Activated CD8-positive, alpha-beta memory T cell treated with anti-CD3 and anti-CD28 coated beads, Interleukin-2, amount 50 U/mL, for 1 hour (primary cell): ENCODE data around the gene SIM1.
"Not testable (repeated sequence)": the region's sequence is repeated elsewhere in the genome, so short reads cannot be mapped to it uniquely, and the experiment has no call there.

Experiments used
- DNase-seq: peaks from one replicate; pipeline ENCODE4 v3.0.0-alpha.2; 2020; ENCODE audit errors: extremely low read depth

SIM1 gene

DNA sequence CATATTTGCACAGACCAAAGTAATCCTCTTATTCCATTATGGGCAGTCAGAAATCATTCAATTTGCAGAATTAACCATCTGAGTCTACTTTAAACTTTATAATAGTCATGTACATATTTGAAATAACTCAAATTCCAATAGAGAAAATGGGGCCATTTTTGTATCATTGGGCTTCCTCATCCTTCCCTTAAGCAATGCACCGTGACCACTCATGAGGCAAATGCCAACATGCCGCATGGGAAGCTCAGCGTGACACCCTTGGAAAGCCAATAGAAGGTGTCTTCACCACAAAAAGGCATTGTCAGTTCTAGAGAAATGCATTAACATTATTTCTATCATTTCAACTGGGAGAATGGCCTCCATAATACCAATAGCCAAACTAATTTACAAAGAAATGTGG is 38.5 kb downstream of the SIM1 start:
- DNase-seq = no peak

DNA sequence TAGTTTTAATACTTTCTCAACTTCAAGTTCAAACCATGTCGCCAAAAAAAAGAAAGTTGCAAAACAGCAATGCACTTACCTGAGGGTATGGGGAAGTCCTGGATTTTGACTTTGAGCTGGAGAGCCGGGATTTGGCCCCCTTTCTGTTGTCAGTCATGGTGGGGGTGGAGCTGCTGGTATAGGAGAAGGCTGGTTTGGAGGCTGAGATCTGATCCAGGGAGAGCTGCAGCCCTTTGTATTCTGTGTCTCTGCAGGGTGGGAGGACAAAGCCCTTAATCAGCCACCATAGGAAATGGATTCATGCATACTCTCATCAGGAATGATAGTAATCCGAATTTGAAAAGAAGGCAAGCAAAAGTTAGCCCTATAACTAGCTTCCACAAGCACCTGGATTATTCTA is 44.0 kb downstream of the SIM1 start:
- DNase-seq = no peak

DNA sequence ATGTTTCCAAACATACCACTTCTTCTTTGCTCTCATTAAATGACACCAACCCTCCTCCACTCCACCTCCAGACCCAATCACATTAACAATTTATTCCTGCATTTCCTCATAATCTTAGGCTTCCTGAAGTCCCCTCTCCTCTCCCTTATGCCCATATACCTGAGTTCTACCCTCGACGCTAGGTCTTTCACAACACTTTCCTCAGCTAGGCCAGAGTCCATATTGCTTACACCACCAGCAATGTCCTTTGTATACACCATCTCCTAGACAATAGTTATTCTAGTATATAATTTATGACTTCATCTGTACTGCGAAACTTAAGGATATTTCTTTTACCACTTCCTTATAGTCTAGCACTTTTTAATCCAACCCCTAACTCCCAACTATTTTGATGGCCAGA is 47.7 kb downstream of the SIM1 start:
- DNase-seq = no peak

DNA sequence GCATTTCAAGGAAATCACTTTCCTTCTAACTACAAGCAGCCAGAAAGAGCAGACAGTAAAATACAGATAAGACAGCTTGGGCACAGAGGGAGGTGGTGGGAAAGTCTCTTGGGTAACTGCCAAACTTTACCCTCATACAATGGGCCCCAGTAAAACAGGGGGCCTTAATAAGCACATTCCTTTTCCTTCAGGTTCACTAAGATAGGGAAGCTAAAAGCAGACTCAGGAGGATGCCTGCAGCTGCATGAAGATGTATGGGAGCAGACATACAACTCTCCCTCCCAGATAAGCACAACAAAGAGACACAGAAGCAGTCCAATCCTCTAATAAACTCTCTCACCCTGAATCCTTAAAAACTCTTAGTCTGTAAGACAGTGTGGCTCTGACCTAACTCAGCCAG is 49.0 kb downstream of the SIM1 start:
- DNase-seq = no peak

DNA sequence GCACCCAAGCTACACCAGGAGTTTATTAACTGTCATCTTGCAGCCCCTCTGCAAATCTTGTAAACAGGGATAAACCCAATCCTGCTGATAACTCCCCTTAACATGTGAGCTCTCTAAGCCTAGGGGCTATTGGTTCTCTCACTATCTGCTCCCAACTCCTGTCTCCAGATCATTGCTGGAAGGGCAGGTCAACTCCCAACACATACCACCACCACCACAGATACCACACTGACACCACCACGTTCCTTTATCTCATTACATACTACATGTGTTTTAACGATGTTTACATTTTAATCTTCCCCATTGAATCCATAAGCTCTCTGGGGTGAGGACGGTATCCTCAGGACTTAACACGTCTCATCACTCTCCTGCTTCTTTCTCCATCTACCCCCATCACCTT is 51.8 kb downstream of the SIM1 start:
- no peak for DNase-seq

DNA sequence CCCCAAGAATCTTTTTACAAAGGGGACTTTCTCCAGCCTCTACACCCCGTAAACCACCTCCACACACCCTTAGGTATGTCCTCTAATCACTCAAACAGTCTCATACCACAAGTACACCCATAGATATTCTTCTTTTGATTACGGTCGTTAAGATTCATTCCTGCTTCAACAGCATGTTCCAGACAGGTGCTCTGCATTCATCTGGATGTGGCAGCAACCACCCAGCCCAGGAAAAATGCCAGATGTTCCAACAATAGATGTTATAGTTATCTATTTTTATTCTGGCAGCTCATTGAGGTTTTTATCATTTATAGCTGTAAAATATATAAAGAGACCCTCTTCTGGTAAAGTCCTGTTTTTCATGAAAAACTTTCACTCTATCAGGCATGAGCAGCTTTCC is 60.7 kb downstream of the SIM1 start:
- no peak for DNase-seq

DNA sequence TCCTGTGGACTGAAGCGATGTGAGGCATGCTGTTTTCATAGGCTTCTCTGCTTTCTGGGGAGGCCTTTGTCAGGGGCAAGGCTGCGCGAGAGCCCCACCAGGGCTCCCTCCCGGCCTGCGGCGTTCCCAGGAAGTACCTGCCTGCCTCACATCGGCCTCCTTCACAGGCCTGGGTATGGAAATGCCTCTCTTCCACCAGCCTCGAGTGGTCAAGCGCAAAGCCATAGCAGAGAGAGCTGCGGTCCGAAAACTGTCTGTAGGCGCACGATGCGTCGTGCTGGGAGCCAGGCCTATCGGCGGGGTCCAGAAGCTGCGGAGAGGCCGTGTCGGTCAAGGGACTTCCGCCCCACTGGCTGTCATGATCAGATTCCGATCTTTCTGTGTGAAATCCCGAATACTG is 71.2 kb downstream of the SIM1 start:
- no peak for DNase-seq

DNA sequence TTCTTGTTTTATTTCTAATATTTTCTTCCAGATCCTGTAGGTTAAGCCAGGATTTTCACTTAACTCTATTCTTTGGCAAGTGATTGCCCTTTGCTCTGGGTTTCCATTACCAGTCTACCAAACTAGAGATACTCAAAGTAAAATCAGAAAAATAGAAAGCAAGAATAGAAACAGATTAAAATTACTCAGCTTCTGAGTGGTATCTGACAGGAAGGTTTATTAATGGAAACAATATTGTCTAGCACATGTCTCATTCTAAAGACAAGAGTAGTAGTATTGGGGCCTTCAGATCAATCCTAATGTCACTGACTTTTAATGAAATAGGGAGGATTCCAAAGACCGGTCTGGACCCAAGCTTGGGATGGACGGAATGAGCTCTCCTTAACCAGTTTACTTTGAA is 72.3 kb downstream of the SIM1 start:
- DNase-seq = no peak

DNA sequence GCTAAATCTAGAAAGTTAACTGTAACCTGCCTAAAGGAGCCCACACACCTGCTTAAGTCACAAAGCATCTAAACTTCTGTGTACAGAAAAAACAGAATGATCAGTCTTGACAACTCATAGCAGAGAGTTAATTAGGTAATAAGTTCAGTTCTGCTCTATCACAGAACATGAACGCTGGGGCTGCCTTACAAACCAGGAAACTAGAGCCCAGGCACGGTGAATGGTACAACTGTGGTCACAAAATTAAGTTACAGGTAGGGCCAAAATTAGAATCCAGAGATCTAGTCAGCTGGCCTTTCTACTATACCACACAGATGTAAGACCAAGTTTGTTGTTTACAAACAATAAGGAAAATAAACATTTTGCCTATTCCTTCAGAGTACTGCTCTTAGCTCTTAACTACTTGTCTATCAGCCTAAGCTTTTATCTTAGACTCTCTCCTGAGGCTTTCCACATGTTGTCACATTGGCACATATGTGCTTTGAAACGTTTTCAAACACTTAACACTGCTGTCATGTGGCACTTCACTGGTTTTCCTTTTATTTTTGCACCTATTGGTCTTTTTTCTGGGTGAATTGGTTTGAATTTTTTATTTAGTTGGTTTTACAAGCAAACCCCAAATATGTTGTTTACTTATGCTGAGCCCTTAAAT is 75.7 kb downstream of the SIM1 start:
- DNase-seq = no peak

DNA sequence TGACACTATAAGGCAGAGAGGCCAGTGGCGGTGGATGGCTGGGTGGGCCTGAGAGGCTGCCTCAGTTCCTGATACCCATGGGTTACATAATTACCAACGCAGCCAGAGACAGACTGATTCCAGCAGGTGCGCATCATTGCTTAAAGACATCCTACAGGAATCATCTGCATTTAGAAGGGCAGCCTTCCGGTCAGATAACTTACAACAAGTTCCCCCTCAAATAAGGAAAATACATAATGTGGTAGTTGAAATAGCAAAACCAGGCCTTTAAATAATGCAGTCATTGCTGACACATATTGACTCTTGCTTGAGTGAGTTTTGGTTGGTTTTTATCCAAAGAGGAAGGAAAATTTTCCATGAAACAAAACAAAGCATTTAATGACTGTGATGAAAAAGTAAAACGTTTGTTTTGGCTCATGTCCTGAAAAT is 81.9 kb downstream of the SIM1 start:
- no peak for DNase-seq

DNA sequence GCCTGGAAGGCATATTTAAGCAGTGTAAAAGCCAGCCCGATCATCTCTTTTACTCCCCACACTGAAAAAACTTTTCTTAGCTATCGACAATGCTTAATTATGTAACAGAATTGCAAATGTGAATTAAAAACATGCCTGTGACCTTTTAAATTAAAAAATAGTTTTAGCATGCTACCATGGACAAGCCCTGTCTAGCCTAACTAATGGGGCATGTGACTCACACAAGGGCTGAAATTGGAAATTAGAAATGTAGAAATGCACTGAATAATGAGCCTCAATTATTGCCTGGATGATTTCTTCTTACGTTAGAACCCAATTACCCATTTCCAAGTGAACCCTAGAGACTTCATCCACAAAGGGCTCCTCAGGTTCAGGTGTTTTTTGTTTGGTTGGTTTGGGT is 82.7 kb downstream of the SIM1 start:
- DNase-seq = no peak

DNA sequence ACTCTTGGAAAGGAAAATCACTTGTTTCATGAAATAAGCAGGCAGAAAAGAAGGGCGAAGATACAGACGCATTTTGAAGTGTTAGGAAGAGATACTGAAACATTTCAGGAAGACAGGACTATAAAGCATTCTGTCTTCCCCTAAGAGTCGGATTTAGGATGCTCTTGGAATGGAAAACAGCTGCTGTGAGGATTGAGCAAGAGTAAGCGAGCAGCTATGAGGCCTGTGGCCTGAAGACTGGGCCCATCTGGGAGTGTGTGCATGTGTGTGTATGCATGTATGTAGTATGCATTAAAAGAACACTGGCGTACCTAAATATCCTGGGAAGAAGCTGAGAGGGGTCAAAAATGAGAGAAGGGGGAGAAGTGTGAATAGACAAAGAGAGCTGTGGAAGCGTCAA is 83.6 kb downstream of the SIM1 start:
- DNase-seq = no peak

DNA sequence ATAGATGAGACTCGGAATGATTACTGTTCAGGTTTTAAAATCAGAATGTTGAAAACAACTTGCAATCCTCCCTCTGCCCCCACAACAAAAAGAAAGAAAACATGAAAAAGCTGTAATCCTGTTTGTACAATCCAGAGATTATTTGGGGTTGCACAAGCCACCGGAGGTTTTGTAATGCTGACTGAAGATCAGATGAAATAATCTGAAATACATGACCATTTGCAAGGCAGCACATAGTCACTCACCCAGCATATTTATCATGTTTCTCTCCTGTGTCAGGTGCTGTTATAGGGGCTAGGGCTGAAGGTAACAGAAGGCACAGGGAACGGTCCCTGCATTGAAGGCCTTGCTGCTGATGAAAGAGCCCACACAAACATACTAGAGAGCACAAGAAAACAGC is 85.3 kb downstream of the SIM1 start:
- no peak for DNase-seq

DNA sequence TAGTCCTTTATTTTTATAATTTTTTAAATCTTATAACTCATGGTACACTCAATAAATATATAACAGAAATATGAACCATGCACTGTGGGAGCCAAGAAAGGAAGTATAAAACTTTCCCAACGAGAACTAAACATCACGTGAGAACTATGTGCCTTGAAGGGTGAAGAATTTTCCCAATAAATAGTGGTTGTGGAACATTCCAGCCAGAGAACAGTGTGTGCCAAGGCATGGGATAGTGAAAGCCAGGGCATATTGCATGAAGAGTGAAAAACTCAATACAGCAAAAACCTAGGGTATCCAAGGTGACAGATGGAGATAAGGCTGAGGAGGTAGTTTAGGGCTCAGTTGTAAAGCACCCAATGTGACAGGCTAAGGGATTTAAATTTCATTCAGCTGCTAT is 86.1 kb downstream of the SIM1 start:
- no peak for DNase-seq

DNA sequence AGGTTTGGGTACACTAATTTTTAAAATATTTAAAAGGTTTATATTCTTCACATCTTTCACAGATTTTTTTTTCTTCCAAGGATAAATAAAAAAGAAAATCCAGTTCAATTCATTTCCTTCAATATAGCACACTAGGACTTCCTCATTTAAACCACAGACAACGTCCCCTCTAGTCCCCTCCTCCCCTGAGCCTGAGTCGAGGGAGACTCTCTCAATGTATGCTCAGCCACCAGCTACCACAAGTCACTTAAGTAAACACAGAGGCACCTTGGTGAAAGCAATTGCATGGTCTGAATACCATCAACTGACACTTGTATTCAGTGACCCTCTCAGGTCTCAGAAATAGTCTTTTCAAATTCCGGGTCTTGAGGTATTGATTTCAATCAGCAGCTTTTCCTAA is 88.6 kb downstream of the SIM1 start:
- no peak for DNase-seq

DNA sequence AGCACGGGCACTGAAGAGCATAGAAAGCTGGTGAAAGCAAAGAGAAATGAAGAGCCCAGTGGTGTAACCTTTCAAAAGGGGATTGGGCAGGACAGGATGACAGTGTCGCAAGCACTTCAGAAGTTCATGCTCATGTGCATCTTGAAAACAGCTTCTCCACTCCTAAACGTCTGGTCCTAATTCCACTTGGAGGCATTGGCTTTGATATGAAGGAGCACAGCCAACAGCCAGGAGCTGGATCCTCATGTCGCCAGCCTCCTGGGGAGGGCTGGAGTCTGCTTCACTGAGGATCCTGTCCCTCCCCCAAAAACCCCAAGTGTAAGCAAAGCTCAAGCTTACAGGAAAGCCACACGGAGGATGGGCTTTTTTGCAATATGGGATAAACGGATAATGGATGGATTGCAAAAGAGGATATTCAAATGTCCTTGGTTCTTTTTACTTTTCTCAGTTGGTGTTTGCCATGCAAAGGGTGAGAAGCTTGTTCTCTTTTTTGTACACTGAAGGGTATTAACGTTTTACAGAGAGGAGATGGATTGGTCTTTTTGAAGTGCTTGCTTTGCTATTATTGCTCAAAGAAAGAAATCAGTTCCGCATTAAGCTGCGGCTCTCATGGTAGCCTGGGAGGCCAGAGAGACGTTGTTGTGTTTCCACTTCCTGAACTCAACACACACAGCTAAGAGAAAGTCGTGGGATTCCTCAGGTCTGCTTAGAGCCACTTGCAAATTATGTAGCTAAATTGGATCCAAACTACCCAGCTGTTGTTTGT is 92.2 kb downstream of the SIM1 start:
- no peak for DNase-seq

DNA sequence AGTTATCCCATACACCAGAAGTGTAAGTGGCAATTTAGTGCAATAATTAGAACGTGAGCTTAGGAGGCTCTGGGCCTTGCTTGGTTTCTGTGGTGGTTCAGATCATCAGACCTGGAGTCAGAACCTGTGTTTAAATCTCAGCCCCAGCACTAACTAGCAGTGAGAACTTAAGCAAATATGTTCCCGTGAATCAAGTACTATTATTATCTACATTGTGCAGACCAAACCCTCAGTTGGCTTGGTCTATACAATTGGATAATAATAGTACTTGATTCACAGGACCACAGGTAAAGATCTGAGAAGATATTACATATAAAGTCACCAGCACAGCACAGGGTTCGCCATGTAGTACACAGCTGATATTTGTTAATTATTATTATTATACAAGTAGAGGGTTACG is 93.1 kb downstream of the SIM1 start:
- no peak for DNase-seq

DNA sequence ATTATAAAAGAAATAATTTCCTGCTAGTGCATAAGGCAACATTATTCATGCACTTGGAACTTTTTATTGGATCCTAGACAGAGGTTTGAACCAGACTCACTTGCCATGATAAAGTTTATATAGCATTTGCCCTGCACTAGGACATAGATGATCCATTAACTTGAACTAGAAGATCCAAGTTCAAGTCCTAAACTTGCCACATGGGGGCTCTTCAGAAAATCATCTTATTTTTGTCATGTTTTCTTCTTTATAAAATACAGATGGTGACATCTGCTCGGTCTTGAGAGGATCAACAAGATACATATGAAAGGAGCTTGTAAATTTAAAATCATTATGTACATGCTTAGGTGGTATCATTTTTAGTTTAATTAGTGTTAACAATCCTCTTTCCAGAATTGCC is 94.5 kb downstream of the SIM1 start:
- DNase-seq = no peak

DNA sequence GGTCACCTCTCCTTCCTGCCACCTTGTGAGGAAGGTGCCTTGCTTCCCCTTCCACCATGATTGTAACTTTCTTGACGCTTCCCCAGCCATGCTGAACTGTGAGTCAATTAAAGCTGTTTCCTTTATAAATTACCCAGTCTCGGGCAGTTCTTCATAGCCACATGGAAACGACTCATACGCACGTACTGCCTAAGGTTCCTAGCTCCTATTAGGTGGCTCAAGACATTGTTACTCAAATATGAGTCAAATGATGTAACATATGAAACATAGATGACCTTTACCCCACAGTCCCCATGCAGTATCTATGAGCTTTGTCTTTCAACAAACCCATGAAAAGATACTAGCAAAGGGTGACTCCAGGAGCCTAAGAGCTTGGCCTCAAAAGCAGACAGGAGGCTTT is 98.3 kb downstream of the SIM1 start:
- DNase-seq = no peak

DNA sequence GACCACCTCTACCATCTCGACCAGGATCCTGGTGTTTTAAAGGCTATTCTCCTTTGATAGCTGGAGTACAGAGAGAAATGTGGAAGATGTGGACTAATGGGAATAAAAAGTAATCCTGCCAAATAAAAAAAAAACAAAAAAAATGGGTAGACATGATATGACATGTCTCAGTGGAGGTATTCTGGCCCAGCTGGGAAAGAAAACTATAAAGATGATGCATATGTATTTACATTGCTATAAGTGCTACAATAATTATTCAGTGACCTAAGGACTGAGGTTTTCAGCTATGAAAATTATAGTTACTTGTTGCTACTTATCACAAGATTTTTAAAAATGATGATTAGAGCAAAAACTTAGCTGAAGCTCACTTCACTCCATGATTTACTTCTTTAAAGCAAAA is 101.1 kb downstream of the SIM1 start:
- no peak for DNase-seq

DNA sequence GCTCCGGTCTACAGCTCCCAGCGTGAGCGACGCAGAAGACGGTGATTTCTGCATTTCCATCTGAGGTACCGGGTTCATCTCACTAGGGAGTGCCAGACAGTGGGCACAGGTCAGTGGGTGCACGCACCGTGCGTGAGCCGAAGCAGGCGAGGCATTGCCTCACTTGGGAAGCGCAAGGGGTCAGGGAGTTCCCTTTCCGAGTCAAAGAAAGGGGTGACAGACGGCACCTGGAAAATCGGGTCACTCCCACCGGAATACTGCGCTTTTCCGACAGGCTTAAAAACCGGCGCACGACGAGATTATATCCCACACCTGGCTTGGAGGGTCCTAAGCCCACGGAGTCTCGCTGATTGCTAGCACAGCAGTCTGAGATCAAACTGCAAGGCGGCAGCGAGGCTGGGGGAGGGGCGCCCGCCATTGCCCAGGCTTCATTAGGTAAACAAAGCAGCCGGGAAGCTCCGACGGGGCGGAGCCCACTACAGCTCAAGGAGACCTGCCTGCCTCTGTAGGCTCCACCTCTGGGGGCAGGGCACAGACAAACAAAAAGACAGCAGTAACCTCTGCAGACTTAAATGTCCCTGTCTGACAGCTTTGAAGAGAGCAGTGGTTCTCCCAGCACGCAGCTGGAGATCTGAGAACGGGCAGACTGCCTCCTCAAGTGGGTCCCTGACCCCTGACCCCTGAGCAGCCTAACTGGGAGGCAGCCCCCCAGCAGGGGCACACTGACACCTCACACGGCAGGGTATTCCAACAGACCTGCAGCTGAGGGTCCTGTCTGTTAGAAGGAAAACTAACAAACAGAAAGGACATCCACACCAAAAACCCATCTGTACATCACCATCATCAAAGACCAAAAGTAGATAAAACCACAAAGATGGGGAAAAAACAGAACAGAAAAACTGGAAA is 109.7 kb downstream of the SIM1 start:
- not testable (repeated sequence) for DNase-seq

DNA sequence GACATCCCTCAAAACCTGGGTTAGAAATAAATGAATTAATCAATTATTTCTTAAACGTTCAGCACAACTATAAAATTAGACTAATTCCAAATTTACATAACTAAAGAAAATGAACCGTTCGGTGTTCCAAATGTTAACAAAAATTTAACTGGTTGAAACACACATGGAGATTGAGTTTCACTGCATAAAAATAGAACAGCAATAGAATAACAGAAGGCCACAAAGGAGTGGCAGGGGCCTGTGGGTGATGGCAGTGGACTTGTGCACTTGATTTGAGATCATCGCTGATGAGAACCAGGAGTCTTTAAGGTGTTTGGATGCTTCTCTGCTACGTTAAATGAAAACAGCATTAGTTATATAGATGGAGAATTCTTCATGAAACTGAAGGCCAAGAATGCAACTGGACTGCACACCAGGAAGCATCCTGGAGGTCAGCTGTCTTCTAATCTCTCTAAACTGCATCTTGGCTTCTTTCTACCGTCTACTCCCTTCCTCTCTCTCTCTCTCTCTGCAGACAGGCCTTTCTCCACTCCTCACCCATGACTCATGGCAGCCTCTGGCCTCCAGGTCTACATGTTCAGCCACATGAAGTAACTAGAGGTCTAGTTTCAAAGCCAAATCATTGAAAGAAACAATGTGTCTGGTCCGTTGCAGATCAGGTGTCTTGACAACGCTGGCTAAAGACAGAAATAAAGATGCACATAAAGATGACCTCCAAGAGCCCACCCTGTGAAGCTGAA is 111.3 kb downstream of the SIM1 start:
- DNase-seq = no peak
